ENCODE results near the gene RNASEH2C.
A peak's percentile ranks its signal among the peaks of the same experiment; 100 is the strongest.
"Not testable (repeated sequence)": the region's sequence is repeated elsewhere in the genome, so short reads cannot be mapped to it uniquely, and the experiment has no call there.

RNASEH2C gene

GRCh38 chr11:65716774-65717405 is 3.7 kb downstream of the RNASEH2C start:
- DNase-seq (ENCODE audit: low read depth in 2 of 2) = no peak

- DNase-seq (ENCODE audit: low read depth in 2 of 2) = no peak
These were observed 4.3 kb downstream of the RNASEH2C start for GRCh38 chr11:65716302-65716701.

- DNase-seq (ENCODE audit: low read depth in 2 of 2) = no peak
These were observed 6.2 kb downstream of the RNASEH2C start for GRCh38 chr11:65714433-65714832.

- no peak for DNase-seq (ENCODE audit: low read depth in 2 of 2)
These were observed 7.2 kb downstream of the RNASEH2C start for GRCh38 chr11:65713212-65713969.

GRCh38 chr11:65712633-65713076 is 7.9 kb downstream of the RNASEH2C start:
- DNase-seq (ENCODE audit: low read depth in 2 of 2) = no peak

GRCh38 chr11:65711785-65712632 is 8.6 kb downstream of the RNASEH2C start, which contains the start of gene KAT5:
TSS of gene KAT5 (plus strand) at chr11:65712252. CDS start at chr11:65712268, 16 bp downstream.
- DNase-seq (ENCODE audit: low read depth in 2 of 2) = peak; percentile 98

GRCh38 chr11:65710421-65710820 is 10.2 kb downstream of the RNASEH2C start:
- no peak for DNase-seq (ENCODE audit: low read depth in 2 of 2)

- DNase-seq (ENCODE audit: low read depth in 2 of 2) = no peak
These were observed 10.9 kb downstream of the RNASEH2C start for GRCh38 chr11:65709661-65710060.

GRCh38 chr11:65708451-65708850 is 12.1 kb downstream of the RNASEH2C start:
- no peak for DNase-seq (ENCODE audit: low read depth in 2 of 2)

- DNase-seq (ENCODE audit: low read depth in 2 of 2) = not testable (repeated sequence)
These were observed 13.6 kb downstream of the RNASEH2C start for GRCh38 chr11:65707002-65707401.

- DNase-seq (ENCODE audit: low read depth in 2 of 2) = peak; percentile 69 to 70
These were observed 14.3 kb downstream of the RNASEH2C start for GRCh38 chr11:65706303-65706763.

GRCh38 chr11:65703846-65704245 is 16.8 kb downstream of the RNASEH2C start:
- DNase-seq (ENCODE audit: low read depth in 2 of 2) = no peak

- no peak for DNase-seq (ENCODE audit: low read depth in 2 of 2)
These were observed 18.9 kb downstream of the RNASEH2C start for GRCh38 chr11:65701686-65702085.

- no peak for DNase-seq (ENCODE audit: low read depth in 2 of 2)
These were observed 20.2 kb downstream of the RNASEH2C start for GRCh38 chr11:65700399-65700798.

- no peak for DNase-seq (ENCODE audit: low read depth in 2 of 2)
These were observed 21.3 kb downstream of the RNASEH2C start for GRCh38 chr11:65699306-65699705.

- DNase-seq (ENCODE audit: low read depth in 2 of 2) = no peak
These were observed 22.4 kb downstream of the RNASEH2C start for GRCh38 chr11:65698205-65698604.

GRCh38 chr11:65696802-65697552 is 23.6 kb downstream of the RNASEH2C start:
- no peak for DNase-seq (ENCODE audit: low read depth in 2 of 2)

- no peak for DNase-seq (ENCODE audit: low read depth in 2 of 2)
These were observed 24.9 kb downstream of the RNASEH2C start for GRCh38 chr11:65695459-65696241.

GRCh38 chr11:65692367-65692766 is 28.2 kb downstream of the RNASEH2C start:
- no peak for DNase-seq (ENCODE audit: low read depth in 2 of 2)

- DNase-seq (ENCODE audit: low read depth in 2 of 2) = not testable (repeated sequence)
These were observed 28.8 kb downstream of the RNASEH2C start for GRCh38 chr11:65691847-65692246.

- DNase-seq (ENCODE audit: low read depth in 2 of 2) = no peak
These were observed 34.6 kb downstream of the RNASEH2C start for GRCh38 chr11:65685981-65686380.
